Keratinocyte (primary cell): ENCODE measurements around the gene FAM107B.

Experiments
- CTCF ChIP-seq, 3 experiments: IDR thresholded peaks in 1 of 3; conservative IDR thresholded peaks in 1 of 3; optimal IDR thresholded peaks in 1 of 3; 2 replicates in 2 of 3; 3 replicates in 1 of 3; pipeline versions ENCODE3 to v1.5.1; 2011; ENCODE audit warnings: low read length in 3 of 3, mild to moderate bottlenecking in 3 of 3, moderate library complexity in 2 of 3, control low read depth in 1 of 3, inconsistent platforms in 1 of 3; ENCODE audit not compliant: insufficient read depth in 2 of 3; ENCODE audit errors: extremely low read depth in 1 of 3
- EZH2 ChIP-seq: IDR thresholded peaks from one replicate; pipeline ENCODE4 v1.6.1; 2012; ENCODE audit warnings: inconsistent platforms, mild to moderate bottlenecking, low read length, moderate library complexity

GRCh38 chr10:14776546-14776945 lies 1.8 kb upstream of the FAM107B start:
- no peak for TF ChIP-seq CTCF (optimal IDR thresholded peaks at IDR 0.05 in 1 of 3, IDR thresholded peaks at IDR 0.05 in 1 of 3, conservative IDR thresholded peaks at IDR 0.05 in 1 of 3; ENCODE audit: extremely low read depth in 1 of 3, insufficient read depth in 2 of 3, low read length in 3 of 3)
- TF ChIP-seq EZH2: no peak
